Sigmoid colon (tissue), 4 donors: ENCODE data around the gene TSPAN9.

ENCODE experiments used
- CTCF ChIP-seq, 4 experiments: fragments of 450-650 bp in 3 of 4; fragments of 200-600 bp in 1 of 4; IDR thresholded peaks; one replicate each; pipeline ENCODE4 v1.5.1; 2016 to 2019; ENCODE audit warnings: antibody characterized with exemption in 4 of 4, mild to moderate bottlenecking in 3 of 4, moderate library complexity in 2 of 4
- POLR2AphosphoS5 ChIP-seq, 4 donors: sonication (generic); formaldehyde crosslinking; IDR thresholded peaks; one replicate each; pipeline ENCODE4 v1.6.1; 2017; ENCODE audit warnings: antibody characterized with exemption in 4 of 4

DNA sequence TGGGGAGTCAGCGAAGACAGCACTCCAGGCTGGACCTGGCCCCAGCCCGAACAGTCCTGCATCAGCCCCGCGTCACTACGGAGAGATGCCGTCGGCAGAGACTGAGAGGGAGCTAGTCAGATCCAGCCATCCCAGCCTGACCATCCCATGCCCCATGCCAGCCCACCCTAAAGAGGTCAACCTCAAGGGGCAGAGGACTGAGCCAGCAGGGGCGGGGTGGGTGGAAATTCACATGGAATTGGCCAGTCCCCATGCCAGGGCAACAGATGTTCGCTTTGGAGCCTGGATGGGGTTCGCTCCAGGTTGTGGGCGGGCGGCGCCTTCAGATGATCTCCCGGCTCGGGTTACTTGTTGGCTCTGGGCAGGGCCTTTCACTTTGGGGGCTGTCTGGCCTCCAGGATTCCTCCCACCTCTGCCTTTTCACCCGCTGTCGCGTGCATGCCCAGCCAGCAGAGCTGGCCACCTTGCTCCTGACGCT lies 154.3 kb downstream of the TSPAN9 start:
- no peak for TF ChIP-seq CTCF (IDR thresholded peaks at IDR 0.05)
- no peak for TF ChIP-seq POLR2AphosphoS5 (IDR thresholded peaks at IDR 0.05)
